WTC11 (cell line): ENCODE measurements around the gene COPS3.

ENCODE experiments used
- ATF2 ChIP-seq: sonication (generic); formaldehyde crosslinking; IDR thresholded peaks from 2 replicates; pipeline ENCODE4 v1.8.1; 2022; ENCODE audit warnings: low read depth, missing genetic modification reagents, borderline replicate concordance
- CREB1 ChIP-seq: sonication (generic); formaldehyde crosslinking; IDR thresholded peaks from 2 replicates; pipeline ENCODE4 v1.8.0; 2023; ENCODE audit warnings: mild to moderate bottlenecking, missing genetic modification reagents
- CTCF ChIP-seq: fragments of 200-600 bp; IDR thresholded peaks from 2 replicates; pipeline ENCODE4 v1.8.0; 2022; ENCODE audit warnings: antibody characterized with exemption
- E2F4 ChIP-seq: sonication (generic); formaldehyde crosslinking; IDR thresholded peaks from 2 replicates; pipeline ENCODE4 v1.8.1; 2022; ENCODE audit warnings: low read depth, mild to moderate bottlenecking, moderate library complexity, missing genetic modification reagents, borderline replicate concordance
- FOXP1 ChIP-seq: sonication (generic); formaldehyde crosslinking; IDR thresholded peaks from 2 replicates; pipeline ENCODE4 v1.8.0; 2022; ENCODE audit warnings: missing genetic modification reagents, mild to moderate bottlenecking, moderate library complexity, borderline replicate concordance
- NR3C1 ChIP-seq: sonication (generic); formaldehyde crosslinking; conservative IDR thresholded peaks from 2 replicates; pipeline ENCODE4 v1.8.1; 2023; ENCODE audit warnings: low read depth, mild to moderate bottlenecking, missing genetic modification reagents
- TEAD4 ChIP-seq: sonication (generic); formaldehyde crosslinking; IDR thresholded peaks from 2 replicates; pipeline ENCODE4 v1.8.0; 2022; ENCODE audit warnings: mild to moderate bottlenecking, missing genetic modification reagents
- ZNF263 ChIP-seq: sonication (generic); formaldehyde crosslinking; IDR thresholded peaks from 2 replicates; pipeline ENCODE4 v1.8.1; 2022; ENCODE audit warnings: low read depth, mild to moderate bottlenecking, moderate library complexity, missing genetic modification reagents

- TF ChIP-seq CTCF, result no peak
- TF ChIP-seq E2F4 (CRISPR knock-in tag), result no peak
- no peak for TF ChIP-seq ATF2 (CRISPR knock-in tag)
- no peak for TF ChIP-seq ZNF263
- no peak for TF ChIP-seq CREB1 (CRISPR knock-in tag)
- TF ChIP-seq NR3C1 (CRISPR knock-in tag), result no peak
- TF ChIP-seq TEAD4 (CRISPR knock-in tag), result no peak
- no peak for TF ChIP-seq FOXP1 (CRISPR knock-in tag)
Measured at GRCh38 chr17:17326275-17326875, 45.3 kb upstream of the COPS3 start.
